ENCODE data around the gene MAP7D2.

The MAP7D2 gene

GRCh38 chrX:20118065-20118824, 1.5 kb upstream of the MAP7D2 start:
- Histone ChIP-seq H3K27ac (no peak overlapping the region), H3K4me3 (no peak overlapping the region)

- Histone ChIP-seq H3K27ac (no peak overlapping the region), H3K4me3 (peak overlapping the region in 5 of 7 experiments; percentile 13 to 35 (median 19))
Observed at GRCh38 chrX:20116087-20116576, 575 bp downstream of the MAP7D2 start.

- no peak overlapping the region for H3K27ac ChIP-seq
- no peak overlapping the region for H3K4me3 ChIP-seq
Observed at GRCh38 chrX:20112022-20112774, 4.5 kb downstream of the MAP7D2 start.

GRCh38 chrX:20111271-20111670, 5.4 kb downstream of the MAP7D2 start:
- no peak overlapping the region for H3K4me3 ChIP-seq
- H3K27ac ChIP-seq, result no peak overlapping the region

- no peak overlapping the region for H3K27ac ChIP-seq
- H3K4me3 ChIP-seq, result no peak overlapping the region
Observed at GRCh38 chrX:20101934-20102581, 14.6 kb downstream of the MAP7D2 start.

- Histone ChIP-seq H3K27ac (no peak overlapping the region), H3K4me3 (no peak overlapping the region)
Observed at GRCh38 chrX:20091499-20091898, 25.2 kb downstream of the MAP7D2 start.

- no peak overlapping the region for H3K27ac ChIP-seq
- no peak overlapping the region for H3K4me3 ChIP-seq
Observed at GRCh38 chrX:20089845-20090244, 26.9 kb downstream of the MAP7D2 start.

GRCh38 chrX:20080277-20080676, 36.4 kb downstream of the MAP7D2 start:
- Histone ChIP-seq H3K4me3 (no peak overlapping the region), H3K27ac (no peak overlapping the region)

- Histone ChIP-seq H3K4me3 (no peak overlapping the region), H3K27ac (no peak overlapping the region)
Observed at GRCh38 chrX:20071511-20072079, 45.1 kb downstream of the MAP7D2 start.

- Histone ChIP-seq H3K27ac (peak overlapping the region in 1 of 21 experiments; percentile 23), H3K4me3 (no peak overlapping the region)
Observed at GRCh38 chrX:20067709-20068561, 48.8 kb downstream of the MAP7D2 start.

GRCh38 chrX:20066968-20067708, 49.6 kb downstream of the MAP7D2 start:
- Histone ChIP-seq H3K4me3 (no peak overlapping the region), H3K27ac (no peak overlapping the region)

- Histone ChIP-seq H3K27ac (no peak overlapping the region), H3K4me3 (no peak overlapping the region)
Observed at GRCh38 chrX:20063716-20064351, 52.9 kb downstream of the MAP7D2 start.

GRCh38 chrX:20063153-20063552, 53.6 kb downstream of the MAP7D2 start:
- Histone ChIP-seq H3K4me3 (no peak overlapping the region), H3K27ac (no peak overlapping the region)

- H3K27ac ChIP-seq, result no peak overlapping the region
- no peak overlapping the region for H3K4me3 ChIP-seq
Observed at GRCh38 chrX:20061855-20062254, 54.9 kb downstream of the MAP7D2 start.

- no peak overlapping the region for H3K27ac ChIP-seq
- no peak overlapping the region for H3K4me3 ChIP-seq
Observed at GRCh38 chrX:20060961-20061748, 55.6 kb downstream of the MAP7D2 start.

- no peak overlapping the region for H3K27ac ChIP-seq
- H3K4me3 ChIP-seq, result no peak overlapping the region
Observed at GRCh38 chrX:20059467-20060128, 57.1 kb downstream of the MAP7D2 start.

- no peak overlapping the region for H3K4me3 ChIP-seq
- no peak overlapping the region for H3K27ac ChIP-seq
Observed at GRCh38 chrX:20057479-20057878, 59.2 kb downstream of the MAP7D2 start.

All from skin epidermis (tissue), 12 donors.